Spinal cord (tissue), 10 donors: ENCODE measurements around the gene S100A10. TPM values are rescaled to one million over a fixed set of nuclear protein-coding genes. Genes with fewer than 3 reads are reported as not detected.

ENCODE experiments used
- DNase-seq, 6 donors: peaks; one replicate each; pipeline versions ENCODE4 v3.0.0 to v3.0.0-alpha.2; 2013 to 2015; ENCODE audit warnings: low spot score in 6 of 6, low read depth in 4 of 6
- H3K27ac ChIP-seq: one replicate; pipeline ENCODE4 v1.5.1; 2013; ENCODE audit warnings: low read depth, low read length, control low read depth
- H3K27me3 ChIP-seq: one replicate; pipeline ENCODE4 v1.6.1; 2013; ENCODE audit warnings: low read length; ENCODE audit not compliant: control insufficient read depth, insufficient read depth
- H3K36me3 ChIP-seq: one replicate; pipeline ENCODE4 v1.6.1; 2013; ENCODE audit warnings: low read length; ENCODE audit not compliant: control insufficient read depth, insufficient read depth
- H3K4me1 ChIP-seq: one replicate; pipeline ENCODE4 v1.6.1; 2013; ENCODE audit warnings: low read length; ENCODE audit not compliant: control insufficient read depth, insufficient read depth
- H3K4me3 ChIP-seq: one replicate; pipeline ENCODE4 v1.5.1; 2013; ENCODE audit warnings: low read depth, low read length, control low read depth
- H3K9me3 ChIP-seq: one replicate; pipeline ENCODE4 v1.6.1; 2013; ENCODE audit warnings: low read length; ENCODE audit not compliant: control insufficient read depth, insufficient read depth
- WGBS: methylation state at CpG from one replicate; pipeline ENCODE4 v1.1.5; 2013; ENCODE audit warnings: missing lambda C conversion rate; ENCODE audit not compliant: insufficient coverage; 5-methylcytosine and 5-hydroxymethylcytosine counted together
- polyA plus RNA-seq, 2 donors: library from polyadenylated mRNA; unstranded; fragments of 120-200 nt; gene quantifications; one replicate each; pipeline ENCODE4 v1.2.1, GENCODE V29; 2013; ENCODE audit not compliant: insufficient read length in 2 of 2
- total RNA-seq, 2 donors: library from RNA; depleted of rRNA in 1 of 2; stranded (reverse); fragments of 120-200 nt in 1 of 2; fragments of >200 nt in 1 of 2; gene quantifications; one replicate each; pipeline versions ENCODE4 v1.2.3 to v1.2.4, GENCODE V29; 2013 to 2014
- donor health status: healthy.

Gene S100A10
- total and polyA plus RNA-seq, 4 donors, result 110 to 262 (median 171) TPM

DNA sequence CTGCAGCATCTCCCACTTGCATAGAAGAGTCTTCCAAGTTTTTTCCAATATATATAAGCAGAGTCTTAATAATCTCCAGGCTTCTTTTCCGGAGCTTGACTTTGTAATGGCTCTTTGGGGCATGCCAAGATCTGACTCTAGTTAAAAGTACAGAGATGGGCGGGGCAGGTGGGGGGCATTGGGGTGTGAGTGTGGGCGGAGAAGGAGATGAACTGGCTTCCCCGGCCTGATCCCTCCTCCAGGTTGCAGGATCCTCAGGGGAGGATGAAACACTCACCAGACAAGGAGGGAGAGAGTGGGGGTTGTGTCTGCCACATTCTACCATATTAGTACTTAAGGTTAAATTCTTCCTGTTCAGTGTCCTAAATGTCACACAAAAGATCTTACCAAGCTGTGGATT lies 23.0 kb downstream of the S100A10 start:
- 89% methylated on average over 1 of the region's 4 CpGs for WGBS
- no peak for DNase-seq

GRCh38 chr1:151970128-151970527 lies 23.5 kb downstream of the S100A10 start:
- Histone ChIP-seq H3K36me3 (no peaks in the 10 kb centered on the region), H3K27me3 (no peaks in the 10 kb centered on the region), H3K4me1 (peaks cover 3% of the 10 kb centered on the region), H3K4me3 (no peak overlapping the region), H3K27ac (no peak overlapping the region), H3K9me3 (no peaks in the 10 kb centered on the region)
- WGBS, result 75% methylated on average over 2 of the region's 5 CpGs
- DNase-seq, result no peak

More for the DNA sequence above, 23.0 kb downstream of the S100A10 start:
- Histone ChIP-seq H3K4me1 (peaks cover 3% of the 10 kb centered on the region), H3K9me3 (no peaks in the 10 kb centered on the region), H3K36me3 (no peaks in the 10 kb centered on the region), H3K27ac (no peak overlapping the region), H3K4me3 (no peak overlapping the region), H3K27me3 (no peaks in the 10 kb centered on the region)

DNA sequence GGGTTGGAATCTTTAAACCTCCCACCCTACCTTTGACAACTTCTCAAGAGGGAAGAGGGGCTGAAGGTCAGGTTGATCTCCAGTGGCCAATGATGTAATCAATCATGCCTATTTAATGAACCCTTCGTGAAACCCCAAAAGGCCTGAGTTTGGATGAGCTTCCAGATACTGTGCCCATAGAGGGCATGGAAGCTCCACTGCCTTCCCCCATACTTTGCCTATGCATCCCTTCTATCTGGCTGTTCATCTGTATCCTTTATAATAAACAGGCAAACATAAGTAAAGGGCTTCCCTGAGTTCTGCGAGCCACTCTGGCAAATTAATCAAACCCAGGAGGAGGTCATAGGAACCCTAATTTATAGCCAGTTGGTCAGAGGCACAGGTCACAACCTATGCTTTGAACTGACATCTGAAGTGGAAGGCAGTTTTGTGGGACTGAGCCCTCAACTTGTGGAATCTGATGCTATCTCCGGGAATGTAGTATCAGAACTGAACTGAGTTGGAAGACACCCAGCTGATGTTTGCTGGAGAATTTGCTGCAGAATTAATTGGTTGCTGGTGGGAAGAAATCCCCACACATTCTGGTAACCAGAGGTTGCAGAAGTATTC lies 24.8 kb downstream of the S100A10 start:
- DNase-seq, result no peak
- WGBS, result 86% methylated on average over 2 of the region's 3 CpGs
- Histone ChIP-seq H3K36me3 (no peaks in the 10 kb centered on the region), H3K9me3 (no peaks in the 10 kb centered on the region), H3K27ac (no peak overlapping the region), H3K4me3 (no peak overlapping the region), H3K27me3 (no peaks in the 10 kb centered on the region), H3K4me1 (peaks cover 3% of the 10 kb centered on the region)

DNA sequence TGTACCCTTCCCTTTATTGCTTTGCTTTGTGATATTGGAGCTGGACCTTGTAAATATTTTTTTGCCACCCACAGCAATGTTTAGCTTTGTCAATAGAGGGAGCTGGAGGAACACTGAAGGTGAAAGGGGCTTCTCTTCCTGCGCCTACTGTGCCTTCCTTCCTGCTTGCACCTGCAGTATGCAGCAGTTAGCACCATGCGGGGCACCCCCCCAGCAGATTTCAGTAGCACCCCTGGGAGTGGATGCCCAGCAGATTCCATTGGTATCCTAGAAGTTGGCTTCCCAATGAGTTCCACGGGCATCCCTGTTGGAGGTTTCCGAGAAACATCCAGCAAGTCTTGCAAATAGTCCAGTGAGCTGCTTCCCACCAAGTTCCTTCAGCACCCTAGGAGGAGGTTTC lies 25.6 kb downstream of the S100A10 start:
- Histone ChIP-seq H3K27ac (no peak overlapping the region), H3K4me1 (no peaks in the 10 kb centered on the region), H3K4me3 (no peak overlapping the region), H3K9me3 (no peaks in the 10 kb centered on the region), H3K27me3 (no peaks in the 10 kb centered on the region), H3K36me3 (no peaks in the 10 kb centered on the region)
- WGBS, result 63% methylated on average over 4 of the region's 4 CpGs
- no peak for DNase-seq

DNA sequence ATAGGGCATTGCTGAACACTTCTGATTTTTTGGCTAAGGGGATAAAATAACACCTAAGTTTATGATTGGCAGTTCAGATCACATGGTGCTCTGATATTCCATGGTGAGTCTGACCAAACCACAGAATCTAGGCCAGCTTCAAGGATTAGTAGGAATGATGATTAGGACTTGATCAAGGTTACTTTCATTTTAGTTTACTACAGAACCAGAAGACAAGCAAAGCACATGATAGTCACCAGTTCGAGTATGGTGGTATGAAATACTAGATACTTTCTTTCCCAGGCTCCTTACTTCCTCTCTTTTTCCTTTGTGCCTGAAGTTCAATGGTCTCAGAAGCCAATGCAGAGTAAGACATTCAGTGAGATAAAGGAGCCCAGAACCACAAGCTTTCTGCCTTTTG lies 26.6 kb downstream of the S100A10 start:
- no peak overlapping the region for H3K4me3 ChIP-seq
- H3K9me3 ChIP-seq, result no peaks in the 10 kb centered on the region
- H3K27ac ChIP-seq, result no peak overlapping the region
- WGBS, result no CpG with 5 or more reads among the region's 1 CpG
- no peaks in the 10 kb centered on the region for H3K4me1 ChIP-seq
- no peak for DNase-seq
- H3K36me3 ChIP-seq, result no peaks in the 10 kb centered on the region
- no peaks in the 10 kb centered on the region for H3K27me3 ChIP-seq

GRCh38 chr1:151966061-151966460 lies 27.6 kb downstream of the S100A10 start:
- Histone ChIP-seq H3K4me3 (no peak overlapping the region), H3K27ac (no peak overlapping the region), H3K4me1 (no peaks in the 10 kb centered on the region), H3K27me3 (no peaks in the 10 kb centered on the region), H3K36me3 (no peaks in the 10 kb centered on the region), H3K9me3 (no peaks in the 10 kb centered on the region)
- DNase-seq, result no peak

- H3K27ac ChIP-seq, result no peak overlapping the region
- H3K27me3 ChIP-seq, result no peaks in the 10 kb centered on the region
- H3K4me1 ChIP-seq, result no peaks in the 10 kb centered on the region
- no peak for DNase-seq
- H3K4me3 ChIP-seq, result no peak overlapping the region
- WGBS, result 94% methylated on average over 1 of the region's 2 CpGs
- H3K9me3 ChIP-seq, result no peaks in the 10 kb centered on the region
- no peaks in the 10 kb centered on the region for H3K36me3 ChIP-seq
Measured at GRCh38 chr1:151964510-151964909, 29.1 kb downstream of the S100A10 start.

DNA sequence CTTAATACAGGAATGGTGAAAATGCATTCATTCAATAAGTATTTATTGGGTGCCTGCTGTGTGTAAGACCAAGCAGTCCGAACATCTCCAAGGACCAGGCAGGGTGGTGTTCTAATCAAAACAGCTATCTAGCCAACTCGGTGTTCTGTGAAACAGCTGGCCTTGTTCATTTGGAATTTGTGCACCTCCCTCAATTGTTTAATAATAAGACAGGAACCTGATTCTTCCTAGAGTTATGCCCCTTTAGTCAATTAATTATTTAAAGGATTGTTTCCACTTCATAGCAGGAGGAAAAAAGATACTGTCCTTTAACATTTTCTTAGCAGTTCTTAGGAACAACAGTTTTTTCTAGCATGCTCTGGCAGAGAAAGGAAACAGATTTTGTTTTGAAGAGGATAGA lies 30.4 kb downstream of the S100A10 start:
- H3K4me1 ChIP-seq, result no peaks in the 10 kb centered on the region
- no peaks in the 10 kb centered on the region for H3K9me3 ChIP-seq
- no peaks in the 10 kb centered on the region for H3K36me3 ChIP-seq
- H3K27ac ChIP-seq, result no peak overlapping the region
- DNase-seq, result no peak
- no CpG with 5 or more reads among the region's 2 CpGs for WGBS
- H3K4me3 ChIP-seq, result no peak overlapping the region
- no peaks in the 10 kb centered on the region for H3K27me3 ChIP-seq

DNA sequence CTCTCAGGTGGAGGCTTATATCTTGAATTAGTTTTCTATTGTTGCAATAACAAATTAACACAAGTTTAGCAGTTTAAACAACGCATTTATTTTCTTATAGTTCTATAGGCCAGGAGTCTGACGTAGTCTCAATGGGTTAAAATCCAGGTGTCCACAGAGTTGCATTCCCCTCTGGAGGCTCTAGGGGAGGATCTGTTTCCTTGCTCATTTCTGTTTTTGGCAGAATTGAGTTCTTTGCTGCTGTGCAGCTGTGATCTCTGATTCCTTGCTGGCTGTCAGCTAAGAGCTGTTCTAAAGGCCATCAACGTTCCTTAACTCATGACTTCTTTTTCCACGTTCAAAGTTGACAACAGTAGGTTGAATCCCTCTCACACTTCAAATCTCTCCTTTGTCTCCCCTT lies 31.8 kb downstream of the S100A10 start:
- no peak overlapping the region for H3K4me3 ChIP-seq
- H3K9me3 ChIP-seq, result no peaks in the 10 kb centered on the region
- no peak overlapping the region for H3K27ac ChIP-seq
- 52% methylated on average over 3 of the region's 4 CpGs for WGBS
- no peak for DNase-seq
- no peaks in the 10 kb centered on the region for H3K27me3 ChIP-seq
- H3K4me1 ChIP-seq, result no peaks in the 10 kb centered on the region
- H3K36me3 ChIP-seq, result no peaks in the 10 kb centered on the region

GRCh38 chr1:151960780-151961513 lies 32.7 kb downstream of the S100A10 start:
- Histone ChIP-seq H3K36me3 (no peaks in the 10 kb centered on the region), H3K4me1 (no peaks in the 10 kb centered on the region), H3K27me3 (no peaks in the 10 kb centered on the region), H3K27ac (no peak overlapping the region), H3K9me3 (no peaks in the 10 kb centered on the region), H3K4me3 (no peak overlapping the region)
- WGBS, result no CpG with 5 or more reads among the region's 2 CpGs
- DNase-seq, result no peak
